ENCODE results near the gene CHIT1. TPM values are rescaled to one million over a fixed set of nuclear protein-coding genes. Genes with fewer than 3 reads are reported as not detected.

Gene CHIT1
- polyA plus RNA-seq, 1 donor from 2014 or later: not detected

- H4K20me1 ChIP-seq (ENCODE audit: insufficient read depth): no peaks in the 10 kb centered on the region
- H2AFZ ChIP-seq (ENCODE audit: low read depth, low read length): no peak overlapping the region
- H3K36me3 ChIP-seq (ENCODE audit: insufficient read depth, low read length): no peaks in the 10 kb centered on the region
- no peak overlapping the region for H3K27ac ChIP-seq (ENCODE audit: low read length)
- H3K4me3 ChIP-seq (ENCODE audit: low read length): no peak overlapping the region
- H3K9ac ChIP-seq (ENCODE audit: low read length): no peak overlapping the region
- TF ChIP-seq POLR2AphosphoS5 (IDR thresholded peaks at IDR 0.05) (no peak), EP300 (conservative IDR thresholded peaks at IDR 0.05; ENCODE audit: poor library complexity, severe bottlenecking) (no peak), EZH2 (IDR thresholded peaks at IDR 0.05; ENCODE audit: borderline replicate concordance, insufficient read depth, low read length, poor library complexity, severe bottlenecking) (no peak), REST (IDR thresholded peaks at IDR 0.05; ENCODE audit: borderline replicate concordance) (no peak), CTCF (IDR thresholded peaks at IDR 0.05; ENCODE audit: poor library complexity, severe bottlenecking) (no peak), MXI1 (conservative IDR thresholded peaks at IDR 0.05; ENCODE audit: poor library complexity, severe bottlenecking) (no peak), RAD21 (conservative IDR thresholded peaks at IDR 0.05) (no peak), TAF1 (IDR thresholded peaks at IDR 0.05; ENCODE audit: low read depth) (no peak), SMC3 (conservative IDR thresholded peaks at IDR 0.05; ENCODE audit: poor library complexity) (no peak)
- H3K4me2 ChIP-seq (ENCODE audit: low read length): no peak overlapping the region
- no peaks in the 10 kb centered on the region for H3K27me3 ChIP-seq (ENCODE audit: insufficient read depth, low read depth, low read length)
- H3K9me3 ChIP-seq (ENCODE audit: low read length): no peaks in the 10 kb centered on the region
- H3K79me2 ChIP-seq (replicated peaks; ENCODE audit: insufficient read depth, low read length): no peaks in the 10 kb centered on the region
- H3K9me2 ChIP-seq (ENCODE audit: insufficient read depth, low read length): no peaks in the 10 kb centered on the region
- H3F3A ChIP-seq (ENCODE audit: insufficient read depth, low read length, poor library complexity, severe bottlenecking): no peaks in the 10 kb centered on the region
Measured at GRCh38 chr1:203219934-203220333, 9.5 kb downstream of the CHIT1 start.

- Histone ChIP-seq H3K9me2 (ENCODE audit: insufficient read depth, low read length) (no peaks in the 10 kb centered on the region), H3K4me2 (ENCODE audit: low read length) (no peak overlapping the region), H3K27me3 (ENCODE audit: insufficient read depth, low read depth, low read length) (no peaks in the 10 kb centered on the region), H4K20me1 (ENCODE audit: insufficient read depth) (no peaks in the 10 kb centered on the region), H3K36me3 (ENCODE audit: insufficient read depth, low read length) (no peaks in the 10 kb centered on the region), H3K79me2 (replicated peaks; ENCODE audit: insufficient read depth, low read length) (no peaks in the 10 kb centered on the region), H2AFZ (ENCODE audit: low read depth, low read length) (no peak overlapping the region), H3K9ac (ENCODE audit: low read length) (no peak overlapping the region), H3F3A (ENCODE audit: insufficient read depth, low read length, poor library complexity, severe bottlenecking) (no peaks in the 10 kb centered on the region), H3K27ac (ENCODE audit: low read length) (no peak overlapping the region), H3K4me3 (ENCODE audit: low read length) (no peak overlapping the region), H3K9me3 (ENCODE audit: low read length) (no peaks in the 10 kb centered on the region)
- no peak for TF ChIP-seq EZH2 (IDR thresholded peaks at IDR 0.05; ENCODE audit: borderline replicate concordance, insufficient read depth, low read length, poor library complexity, severe bottlenecking)
- TF ChIP-seq SMC3 (conservative IDR thresholded peaks at IDR 0.05; ENCODE audit: poor library complexity): no peak
- no peak for TF ChIP-seq RAD21 (conservative IDR thresholded peaks at IDR 0.05)
- no peak for TF ChIP-seq CTCF (IDR thresholded peaks at IDR 0.05; ENCODE audit: poor library complexity, severe bottlenecking)
- no peak for TF ChIP-seq REST (IDR thresholded peaks at IDR 0.05; ENCODE audit: borderline replicate concordance)
- TF ChIP-seq TAF1 (IDR thresholded peaks at IDR 0.05; ENCODE audit: low read depth): no peak
- no peak for TF ChIP-seq MXI1 (conservative IDR thresholded peaks at IDR 0.05; ENCODE audit: poor library complexity, severe bottlenecking)
- no peak for TF ChIP-seq POLR2AphosphoS5 (IDR thresholded peaks at IDR 0.05)
- TF ChIP-seq EP300 (conservative IDR thresholded peaks at IDR 0.05; ENCODE audit: poor library complexity, severe bottlenecking): no peak
Measured at GRCh38 chr1:203219171-203219570, 10.3 kb downstream of the CHIT1 start.
